ENCODE results near the gene VEGFD. TPM values are rescaled to one million over a fixed set of nuclear protein-coding genes. Genes with fewer than 3 reads are reported as not detected.
"Not testable (repeated sequence)": the region's sequence is repeated elsewhere in the genome, so short reads cannot be mapped to it uniquely, and the experiment has no call there.

Gene VEGFD
- polyA plus RNA-seq, 3 donors = not detected

- Histone ChIP-seq H3K9me3 (replicated peaks in 1 of 2; ENCODE audit: control insufficient read depth in 1 of 2, insufficient read depth in 1 of 2, low read length in 2 of 2) (no peaks in the 10 kb centered on the region), H2AFZ (ENCODE audit: insufficient read depth, low read depth, low read length, poor library complexity, severe bottlenecking) (no peak overlapping the region), H4K20me1 (ENCODE audit: insufficient read depth, low read length) (no peaks in the 10 kb centered on the region), H3K36me3 (replicated peaks in 1 of 2; ENCODE audit: control insufficient read depth in 1 of 2, insufficient read depth in 2 of 2, low read length in 2 of 2) (no peaks in the 10 kb centered on the region), H3K27me3 (ENCODE audit: control insufficient read depth in 2 of 2, insufficient read depth in 2 of 2, low read length in 2 of 2) (peaks cover 0 to 4% of the 10 kb centered on the region in 2 donors), H3K4me2 (replicated peaks; ENCODE audit: extremely low read depth, low read length, poor library complexity, severe bottlenecking) (no peak overlapping the region), H3K79me2 (ENCODE audit: insufficient read depth, low read length) (no peaks in the 10 kb centered on the region), H3K27ac (ENCODE audit: low read depth in 1 of 2, low read length in 2 of 2) (no peak overlapping the region), H3K4me3 (replicated peaks in 1 of 3; ENCODE audit: low read depth in 2 of 3, low read length in 3 of 3) (no peak overlapping the region), H3K4me1 (ENCODE audit: control insufficient read depth in 1 of 2, insufficient read depth in 2 of 2, low read length in 2 of 2) (no peaks in the 10 kb centered on the region), H3K9ac (ENCODE audit: insufficient read depth, low read length, poor library complexity, severe bottlenecking) (no peak overlapping the region)
- Mint-ChIP-seq H3K4me3 (no peak overlapping the region), H3K27ac (no peak overlapping the region), H3K36me3 (no peaks in the 10 kb centered on the region), H3K27me3 (ENCODE audit: low read depth in 3 of 3) (peaks cover 0 to 22% (median 3%) of the 10 kb centered on the region in 3 donors), H3K4me1 (no peaks in the 10 kb centered on the region), H3K9me3 (peaks cover 0 to 4% (median 0%) of the 10 kb centered on the region in 7 donors)
- intact Hi-C loops (cut with micrococcal nuclease) = no loop called here
- 100% methylated on average over 2 of the region's 3 CpGs for WGBS (ENCODE audit: insufficient coverage)
- no peak for TF ChIP-seq CTCF (IDR thresholded peaks at IDR 0.05)
- DNase-seq = no peak
These were observed 73.1 kb downstream of the VEGFD start for GRCh38 chrX:15311119-15311518.

- Histone ChIP-seq H3K4me1 (ENCODE audit: control insufficient read depth in 1 of 2, insufficient read depth in 2 of 2, low read length in 2 of 2) (no peaks in the 10 kb centered on the region), H3K36me3 (replicated peaks in 1 of 2; ENCODE audit: control insufficient read depth in 1 of 2, insufficient read depth in 2 of 2, low read length in 2 of 2) (no peaks in the 10 kb centered on the region), H4K20me1 (ENCODE audit: insufficient read depth, low read length) (no peaks in the 10 kb centered on the region), H3K27me3 (ENCODE audit: control insufficient read depth in 2 of 2, insufficient read depth in 2 of 2, low read length in 2 of 2) (peaks cover 0 to 4% of the 10 kb centered on the region in 2 donors), H3K79me2 (ENCODE audit: insufficient read depth, low read length) (no peaks in the 10 kb centered on the region), H3K9ac (ENCODE audit: insufficient read depth, low read length, poor library complexity, severe bottlenecking) (no peak overlapping the region), H2AFZ (ENCODE audit: insufficient read depth, low read depth, low read length, poor library complexity, severe bottlenecking) (no peak overlapping the region), H3K27ac (ENCODE audit: low read depth in 1 of 2, low read length in 2 of 2) (no peak overlapping the region), H3K4me3 (replicated peaks in 1 of 3; ENCODE audit: low read depth in 2 of 3, low read length in 3 of 3) (no peak overlapping the region), H3K9me3 (replicated peaks in 1 of 2; ENCODE audit: control insufficient read depth in 1 of 2, insufficient read depth in 1 of 2, low read length in 2 of 2) (no peaks in the 10 kb centered on the region), H3K4me2 (replicated peaks; ENCODE audit: extremely low read depth, low read length, poor library complexity, severe bottlenecking) (no peak overlapping the region)
- no peak for DNase-seq
- TF ChIP-seq CTCF (IDR thresholded peaks at IDR 0.05) = no peak
- H3K4me3 Mint-ChIP-seq = no peak overlapping the region
- no CpG with 5 or more reads among the region's 3 CpGs for WGBS (ENCODE audit: insufficient coverage)
- peaks cover 0 to 22% (median 3%) of the 10 kb centered on the region in 3 donors for H3K27me3 Mint-ChIP-seq (ENCODE audit: low read depth in 3 of 3)
- no peak overlapping the region for H3K27ac Mint-ChIP-seq
- peaks cover 0 to 4% (median 0%) of the 10 kb centered on the region in 7 donors for H3K9me3 Mint-ChIP-seq
- no peaks in the 10 kb centered on the region for H3K4me1 Mint-ChIP-seq
- intact Hi-C loops (cut with micrococcal nuclease) = no loop called here
- H3K36me3 Mint-ChIP-seq = no peaks in the 10 kb centered on the region
These were observed 74.1 kb downstream of the VEGFD start for GRCh38 chrX:15310117-15310516.

- H3K27ac ChIP-seq (ENCODE audit: low read depth in 1 of 2, low read length in 2 of 2); H3K27me3 ChIP-seq (ENCODE audit: control insufficient read depth in 2 of 2, insufficient read depth in 2 of 2, low read length in 2 of 2); H3K4me1 Mint-ChIP-seq; H3K4me2 ChIP-seq (replicated peaks; ENCODE audit: extremely low read depth, low read length, poor library complexity, severe bottlenecking); DNase-seq; H3K36me3 ChIP-seq (replicated peaks in 1 of 2; ENCODE audit: control insufficient read depth in 1 of 2, insufficient read depth in 2 of 2, low read length in 2 of 2); H3K36me3 Mint-ChIP-seq; H3K4me3 Mint-ChIP-seq; H3K9ac ChIP-seq (ENCODE audit: insufficient read depth, low read length, poor library complexity, severe bottlenecking); H3K9me3 ChIP-seq (replicated peaks in 1 of 2; ENCODE audit: control insufficient read depth in 1 of 2, insufficient read depth in 1 of 2, low read length in 2 of 2); H2AFZ ChIP-seq (ENCODE audit: insufficient read depth, low read depth, low read length, poor library complexity, severe bottlenecking); H3K9me3 Mint-ChIP-seq; H3K4me3 ChIP-seq (replicated peaks in 1 of 3; ENCODE audit: low read depth in 2 of 3, low read length in 3 of 3); intact Hi-C loops (cut with micrococcal nuclease); H3K79me2 ChIP-seq (ENCODE audit: insufficient read depth, low read length); H4K20me1 ChIP-seq (ENCODE audit: insufficient read depth, low read length): not testable (repeated sequence)
- peaks cover 10 to 12% of the 10 kb centered on the region in 2 donors for H3K4me1 ChIP-seq (ENCODE audit: control insufficient read depth in 1 of 2, insufficient read depth in 2 of 2, low read length in 2 of 2)
- WGBS (ENCODE audit: insufficient coverage) = no CpG with 5 or more reads among the region's 3 CpGs
- Mint-ChIP-seq H3K27me3 (ENCODE audit: low read depth in 3 of 3) (peaks cover 0 to 14% (median 0%) of the 10 kb centered on the region in 3 donors), H3K27ac (peak overlapping the region in 1 of 7 donors; percentile 40)
These were observed 78.3 kb downstream of the VEGFD start for GRCh38 chrX:15305899-15306298.
